Stimulated activated naive CD8-positive, alpha-beta T cell treated with anti-CD3 and anti-CD28 coated beads, Interleukin-15, Interleukin-2, amounts not matched to agents 100 U/mL and 50 U/mL, for 24 hours (primary cell): ENCODE data around the gene TMEM94.
A peak's percentile ranks its signal among the peaks of the same experiment; 100 is the strongest.

ENCODE experiments used
- ATAC-seq: fragments of 150-1000 bp; cut with Tn5 transposase; one replicate; pipeline ENCODE4 v1.10.0; 2021
- DNase-seq: peaks from one replicate; pipeline ENCODE4 v3.0.0; 2021

The TMEM94 gene

GRCh38 chr17:75498726-75499213 lies 42.3 kb downstream of the TMEM94 start:
- no peak for DNase-seq
- no peak for ATAC-seq

DNA sequence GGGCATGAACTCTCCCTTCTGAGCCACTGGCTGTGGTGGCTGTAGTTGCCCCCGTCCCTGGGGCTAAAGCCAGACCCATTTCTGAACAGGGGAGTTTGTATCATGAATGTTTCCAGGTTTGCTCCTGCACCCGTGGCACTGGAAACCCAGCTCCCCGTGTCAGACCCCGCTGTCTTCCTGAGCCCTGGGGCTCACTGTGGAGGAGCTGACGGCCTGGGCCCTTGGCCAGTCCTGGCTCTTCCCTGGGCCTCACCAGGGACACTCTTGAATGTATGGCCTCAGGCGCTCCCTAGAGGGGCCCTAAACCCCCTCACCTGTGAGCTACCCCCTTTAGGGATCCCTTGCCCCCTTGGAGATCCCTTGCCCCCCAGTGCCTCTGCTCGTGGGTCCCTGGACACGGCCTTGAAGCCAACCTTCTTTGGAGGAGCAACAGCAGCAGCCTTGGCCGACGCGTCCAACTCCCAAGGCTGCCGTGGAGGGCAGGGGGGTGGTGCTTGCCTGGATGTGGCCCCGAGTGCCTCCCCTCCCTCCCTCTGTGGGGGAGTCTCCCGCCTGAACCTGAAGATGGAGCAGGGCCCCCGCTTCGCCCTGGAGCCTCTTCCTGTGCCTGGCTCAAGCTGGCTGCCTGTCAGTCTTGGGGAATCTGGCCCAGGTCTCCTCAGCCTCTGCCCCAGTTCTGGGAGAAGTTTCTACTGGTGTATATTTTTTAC lies 43.0 kb downstream of the TMEM94 start:
- DNase-seq (no peak), ATAC-seq (no peak)

- ATAC-seq: no peak
- DNase-seq: no peak
These were observed 44.2 kb downstream of the TMEM94 start for GRCh38 chr17:75500419-75501216.

- no peak for ATAC-seq
- DNase-seq: no peak
These were observed 45.1 kb downstream of the TMEM94 start for GRCh38 chr17:75501378-75502071.

- no peak for ATAC-seq
- no peak for DNase-seq
These were observed 45.8 kb downstream of the TMEM94 start for GRCh38 chr17:75502072-75502720.

DNA sequence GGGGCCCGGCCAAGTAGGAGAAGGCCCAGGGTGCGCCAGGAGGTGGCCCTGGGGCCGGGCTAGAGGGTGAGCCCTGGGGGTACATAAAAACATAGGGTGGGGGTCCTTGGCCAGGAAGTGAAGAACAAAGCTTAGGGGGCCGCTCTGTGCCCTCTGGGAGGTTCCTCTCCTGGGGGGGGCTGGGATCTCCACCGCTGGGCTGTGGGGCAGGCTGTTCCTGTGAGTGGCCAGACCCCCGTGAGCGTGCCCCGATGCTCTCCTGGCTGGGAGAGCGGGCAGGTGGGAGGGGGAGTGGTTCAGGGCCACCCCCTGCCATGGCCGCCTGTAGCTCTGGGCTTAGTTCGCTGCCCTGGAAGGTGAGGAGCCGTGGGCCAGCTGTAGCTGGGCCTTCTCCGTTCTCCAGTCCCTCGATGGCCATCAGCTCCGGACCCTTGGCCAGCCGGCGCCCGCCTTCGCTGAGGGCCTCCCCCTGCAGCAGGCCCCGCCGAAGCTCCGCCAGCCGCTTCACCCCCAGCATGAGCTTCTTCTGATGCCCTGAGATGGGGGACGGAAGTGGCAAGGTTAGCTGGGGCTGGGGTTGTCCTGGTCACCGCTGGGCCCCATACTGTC lies 46.4 kb downstream of the TMEM94 start:
- DNase-seq (no peak), ATAC-seq (no peak)

GRCh38 chr17:75503337-75503950 lies 47.0 kb downstream of the TMEM94 start:
- ATAC-seq: no peak

GRCh38 chr17:75503976-75504346 lies 47.5 kb downstream of the TMEM94 start:
- ATAC-seq (no peak), DNase-seq (no peak)

More at GRCh38 chr17:75503337-75503950, 47.0 kb downstream of the TMEM94 start:
- no peak for DNase-seq

DNA sequence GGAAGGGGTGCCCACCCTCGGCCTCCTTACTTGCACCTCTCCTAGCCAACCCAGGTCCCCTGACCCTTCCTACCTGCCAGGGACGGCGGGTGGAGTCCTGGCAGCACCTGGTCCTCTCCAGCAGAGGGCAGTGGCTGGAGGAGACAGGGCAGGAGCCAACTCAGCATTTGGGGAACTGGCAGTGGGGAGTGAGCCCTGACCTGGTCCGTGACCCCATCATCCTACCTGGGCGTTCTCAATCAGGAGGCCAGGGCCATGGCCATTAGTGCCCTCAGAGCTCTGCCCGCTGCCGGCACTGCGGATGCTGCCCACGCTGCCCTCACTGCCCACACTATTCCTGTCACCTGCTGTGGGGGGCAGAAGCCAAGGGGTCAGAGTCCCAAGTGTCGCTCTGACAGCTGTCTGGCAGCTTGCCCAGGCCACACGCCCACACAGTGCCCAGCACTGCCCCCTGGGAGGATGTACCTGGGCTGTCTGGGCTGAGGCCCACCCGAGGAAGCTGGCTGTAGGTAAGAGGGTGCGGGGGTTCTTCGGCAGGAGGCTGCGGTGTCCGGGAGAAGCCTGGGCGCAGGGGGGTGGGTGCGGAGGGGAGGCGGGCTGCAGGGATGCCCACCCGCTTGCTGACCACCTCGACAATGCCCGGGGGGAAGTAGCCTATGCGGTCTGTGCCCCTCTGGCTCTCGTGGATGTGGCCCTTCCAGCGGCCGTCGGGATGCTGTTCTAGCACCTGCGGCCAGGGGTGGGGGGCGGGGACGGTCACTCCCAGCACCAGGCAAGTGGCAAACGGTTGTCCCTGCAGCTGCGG lies 48.1 kb downstream of the TMEM94 start:
- ATAC-seq (peak; percentile 44), DNase-seq (peak; percentile 49)

DNA sequence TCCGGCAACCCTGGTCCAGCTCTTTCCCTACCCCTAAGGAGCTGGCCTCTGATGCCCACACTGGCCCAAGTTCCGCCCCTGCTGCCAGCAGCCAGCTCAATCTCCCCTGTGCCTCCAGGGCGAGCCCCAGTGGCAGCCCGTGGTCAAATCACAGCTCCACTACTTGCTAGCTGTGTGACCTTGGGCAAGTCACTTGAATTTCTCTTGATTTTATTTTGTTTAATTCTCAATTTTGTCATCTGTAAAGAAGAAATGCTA lies 48.6 kb downstream of the TMEM94 start:
- ATAC-seq (no peak), DNase-seq (no peak)

DNA sequence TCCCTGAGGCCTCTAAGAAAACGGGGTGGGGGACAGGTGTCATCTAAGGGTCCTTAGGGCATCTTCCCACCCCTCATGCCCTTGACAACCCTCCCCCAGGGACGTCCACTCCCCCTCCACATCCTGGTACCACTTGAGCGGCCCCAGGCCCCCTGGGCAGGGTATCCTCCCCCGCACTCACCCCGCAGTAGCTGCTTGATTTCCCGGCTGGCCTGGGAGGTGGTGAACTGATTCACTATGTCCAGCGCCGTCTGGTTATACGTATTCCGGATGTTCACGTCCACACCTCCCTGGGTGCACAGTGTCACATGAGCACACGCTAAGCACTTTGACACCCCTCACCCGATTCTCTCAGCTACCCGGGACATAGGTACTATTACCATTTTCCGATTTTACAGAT lies 49.2 kb downstream of the TMEM94 start:
- ATAC-seq: no peak
- no peak for DNase-seq

DNA sequence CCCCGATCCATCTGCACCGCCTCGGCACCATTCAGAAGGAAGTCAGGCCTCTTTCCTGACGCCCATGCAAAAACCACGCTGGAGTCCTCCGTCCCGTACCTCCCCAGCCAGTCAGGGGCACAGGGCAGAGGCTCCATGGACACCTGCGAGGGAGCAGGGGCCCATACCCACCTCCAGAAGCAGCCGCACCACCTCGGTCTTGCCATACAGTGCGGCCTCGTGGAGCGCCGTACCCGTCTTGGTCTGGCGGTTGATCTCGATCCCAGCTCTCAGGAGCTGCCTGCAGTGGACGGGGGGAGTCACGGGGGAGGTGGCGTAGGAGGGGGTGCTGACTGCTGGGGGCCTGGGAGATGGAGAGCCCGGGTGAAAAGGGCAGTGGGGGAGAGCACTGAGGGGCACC lies 49.7 kb downstream of the TMEM94 start:
- ATAC-seq (no peak), DNase-seq (no peak)

GRCh38 chr17:75506888-75507287 lies 50.5 kb downstream of the TMEM94 start:
- ATAC-seq (no peak), DNase-seq (no peak)

- no peak for DNase-seq
- ATAC-seq: no peak
These were observed 51.6 kb downstream of the TMEM94 start for GRCh38 chr17:75507733-75508719.

- DNase-seq (no peak), ATAC-seq (no peak)
These were observed 52.5 kb downstream of the TMEM94 start for GRCh38 chr17:75508931-75509361.

- no peak for DNase-seq
- ATAC-seq: no peak
These were observed 53.3 kb downstream of the TMEM94 start for GRCh38 chr17:75509528-75510258.

DNA sequence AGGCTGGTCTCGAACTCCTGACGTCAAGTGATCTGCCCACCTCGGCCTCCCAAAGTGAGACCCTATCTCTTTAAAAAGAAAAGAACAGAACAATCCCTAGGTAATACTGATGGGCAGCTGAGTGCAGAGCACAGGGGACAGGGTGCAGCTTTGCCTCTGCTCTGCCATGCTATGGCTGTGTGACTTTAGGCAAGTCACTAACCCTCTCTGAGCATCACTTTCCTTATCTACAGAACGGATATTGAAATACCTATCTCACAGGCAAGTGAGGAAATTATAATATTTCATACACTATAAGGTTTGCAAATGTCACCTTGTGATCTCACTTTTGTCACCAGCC lies 54.8 kb downstream of the TMEM94 start:
- ATAC-seq (no peak), DNase-seq (no peak)

- no peak for ATAC-seq
These were observed 55.5 kb downstream of the TMEM94 start for GRCh38 chr17:75511610-75512575.

More at GRCh38 chr17:75511610-75512575, 55.5 kb downstream of the TMEM94 start:
- DNase-seq: no peak
